PFSK-1 (cell line): ENCODE data around the gene AREL1.
A peak's percentile ranks its signal among the peaks of the same experiment; 100 is the strongest.

Experiments used
- FOXP2 ChIP-seq: optimal IDR thresholded peaks from 2 replicates; pipeline ENCODE3; 2011; ENCODE audit warnings: borderline replicate concordance, control low read depth, inconsistent platforms; ENCODE audit not compliant: insufficient read depth; ENCODE audit errors: extremely low read length, extremely low read depth
- POLR2AphosphoS5 ChIP-seq: IDR thresholded peaks from 2 replicates; pipeline ENCODE4 v1.6.1; 2012; ENCODE audit warnings: low read depth, mild to moderate bottlenecking, control low read depth, low read length, moderate library complexity
- SIN3A ChIP-seq: IDR thresholded peaks from 2 replicates; pipeline ENCODE4 v1.6.1; 2012; ENCODE audit warnings: mild to moderate bottlenecking, low read length, moderate library complexity, borderline replicate concordance; ENCODE audit not compliant: insufficient read depth
- TAF1 ChIP-seq: IDR thresholded peaks from 2 replicates; pipeline ENCODE4 v1.6.1; 2012; ENCODE audit warnings: low read length, control low read depth, borderline replicate concordance; ENCODE audit not compliant: insufficient read depth
- TF ChIP-seq, protein P1 (sequence below), 2 experiments: IDR thresholded peaks; 2 replicates each; pipeline versions ENCODE4 v1.6.1 to v1.8.0; 2011 to 2012; ENCODE audit warnings: low read depth in 2 of 2, low read length in 2 of 2, control low read depth in 1 of 2, inconsistent platforms in 1 of 2, mild to moderate bottlenecking in 1 of 2, moderate library complexity in 1 of 2; ENCODE audit not compliant: insufficient read depth in 1 of 2

The AREL1 gene

DNA sequence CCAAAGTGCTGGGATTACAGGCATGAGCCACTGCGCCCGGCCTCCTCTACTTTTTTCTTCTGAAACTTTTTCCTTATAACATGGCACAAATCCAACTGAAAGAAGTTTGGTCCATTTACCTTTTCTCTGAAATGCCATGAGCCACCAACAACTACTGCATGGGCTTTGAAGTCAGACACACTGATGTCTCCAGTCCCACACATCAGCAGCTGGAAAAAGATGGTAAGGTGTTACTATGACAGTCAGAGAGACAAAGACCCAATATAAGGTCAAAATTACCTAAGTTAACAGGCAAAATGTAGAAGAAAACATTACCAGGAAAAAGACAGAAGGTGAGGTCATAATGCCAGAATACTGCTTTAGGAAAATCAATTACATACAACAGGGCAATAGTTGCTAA lies 48.2 kb downstream of the AREL1 start:
- no peak for TF ChIP-seq TAF1
- no peak for TF ChIP-seq SIN3A
- no peak for TF ChIP-seq FOXP2
- TF ChIP-seq, protein P1, sequence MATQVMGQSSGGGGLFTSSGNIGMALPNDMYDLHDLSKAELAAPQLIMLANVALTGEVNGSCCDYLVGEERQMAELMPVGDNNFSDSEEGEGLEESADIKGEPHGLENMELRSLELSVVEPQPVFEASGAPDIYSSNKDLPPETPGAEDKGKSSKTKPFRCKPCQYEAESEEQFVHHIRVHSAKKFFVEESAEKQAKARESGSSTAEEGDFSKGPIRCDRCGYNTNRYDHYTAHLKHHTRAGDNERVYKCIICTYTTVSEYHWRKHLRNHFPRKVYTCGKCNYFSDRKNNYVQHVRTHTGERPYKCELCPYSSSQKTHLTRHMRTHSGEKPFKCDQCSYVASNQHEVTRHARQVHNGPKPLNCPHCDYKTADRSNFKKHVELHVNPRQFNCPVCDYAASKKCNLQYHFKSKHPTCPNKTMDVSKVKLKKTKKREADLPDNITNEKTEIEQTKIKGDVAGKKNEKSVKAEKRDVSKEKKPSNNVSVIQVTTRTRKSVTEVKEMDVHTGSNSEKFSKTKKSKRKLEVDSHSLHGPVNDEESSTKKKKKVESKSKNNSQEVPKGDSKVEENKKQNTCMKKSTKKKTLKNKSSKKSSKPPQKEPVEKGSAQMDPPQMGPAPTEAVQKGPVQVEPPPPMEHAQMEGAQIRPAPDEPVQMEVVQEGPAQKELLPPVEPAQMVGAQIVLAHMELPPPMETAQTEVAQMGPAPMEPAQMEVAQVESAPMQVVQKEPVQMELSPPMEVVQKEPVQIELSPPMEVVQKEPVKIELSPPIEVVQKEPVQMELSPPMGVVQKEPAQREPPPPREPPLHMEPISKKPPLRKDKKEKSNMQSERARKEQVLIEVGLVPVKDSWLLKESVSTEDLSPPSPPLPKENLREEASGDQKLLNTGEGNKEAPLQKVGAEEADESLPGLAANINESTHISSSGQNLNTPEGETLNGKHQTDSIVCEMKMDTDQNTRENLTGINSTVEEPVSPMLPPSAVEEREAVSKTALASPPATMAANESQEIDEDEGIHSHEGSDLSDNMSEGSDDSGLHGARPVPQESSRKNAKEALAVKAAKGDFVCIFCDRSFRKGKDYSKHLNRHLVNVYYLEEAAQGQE (IDR thresholded peaks at IDR 0.05; ENCODE audit: insufficient read depth in 1 of 2, low read depth in 2 of 2, low read length in 2 of 2), result no peak
- no peak for TF ChIP-seq POLR2AphosphoS5

DNA sequence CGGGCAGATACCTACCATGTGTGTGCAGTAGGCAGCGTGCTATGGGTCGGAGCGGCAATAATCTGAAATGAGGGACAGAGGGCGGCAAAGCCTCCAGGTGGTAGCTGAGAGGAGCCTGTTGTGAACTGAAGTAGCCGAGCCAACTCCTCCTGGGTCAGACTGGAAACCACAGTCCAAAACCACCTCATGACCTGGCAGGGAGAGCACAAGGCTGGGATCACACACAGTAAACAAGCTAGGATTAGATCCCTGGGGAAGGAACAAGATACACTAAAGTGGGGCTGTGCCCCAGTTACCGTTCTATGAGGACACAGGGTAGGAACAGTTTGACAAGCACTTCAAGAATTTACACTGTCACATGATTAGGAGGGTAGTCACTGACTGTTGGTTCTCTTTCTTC lies 49.0 kb downstream of the AREL1 start:
- TF ChIP-seq SIN3A (no peak), FOXP2 (no peak), TAF1 (no peak), POLR2AphosphoS5 (no peak)
- TF ChIP-seq, protein P1 (IDR thresholded peaks at IDR 0.05; ENCODE audit: insufficient read depth in 1 of 2, low read depth in 2 of 2, low read length in 2 of 2), result no peak

DNA sequence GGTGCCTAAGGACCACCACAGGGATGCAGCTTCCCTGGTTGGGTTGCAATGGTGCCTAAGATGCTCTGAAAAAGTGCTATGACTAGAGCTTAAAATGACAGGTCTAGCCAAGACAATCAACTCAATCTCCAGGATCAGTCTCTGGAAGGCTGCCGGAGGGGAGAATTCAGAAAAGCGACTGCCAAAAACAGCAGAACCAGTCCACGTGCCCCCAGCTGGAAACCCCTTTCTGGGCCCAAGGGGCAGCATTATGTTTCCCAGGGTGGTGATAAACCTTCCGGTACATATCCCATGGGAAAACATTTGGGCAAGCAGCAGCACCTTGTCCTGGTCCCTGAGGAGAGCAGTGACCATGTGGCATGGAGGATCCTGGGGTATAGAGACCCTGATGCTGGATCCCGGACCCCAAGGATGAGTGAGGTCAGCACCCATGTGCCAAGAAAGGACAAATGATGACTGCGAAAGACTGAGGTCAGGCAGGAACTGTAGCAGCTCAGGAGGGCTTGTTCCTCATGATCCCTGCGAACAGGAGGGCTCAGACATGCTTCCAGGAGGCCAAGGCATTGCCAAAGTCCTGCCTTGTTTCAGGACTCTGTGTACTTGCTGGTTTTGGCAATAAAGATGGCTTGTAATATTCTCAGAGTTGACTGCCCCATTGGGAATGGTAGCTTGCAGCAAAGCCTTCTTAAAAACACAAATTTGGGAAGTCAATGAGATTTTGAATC lies 51.0 kb downstream of the AREL1 start:
- TF ChIP-seq TAF1 (no peak), FOXP2 (no peak), POLR2AphosphoS5 (no peak), SIN3A (no peak)
- TF ChIP-seq, protein P1 (IDR thresholded peaks at IDR 0.05; ENCODE audit: insufficient read depth in 1 of 2, low read depth in 2 of 2, low read length in 2 of 2), result no peak

DNA sequence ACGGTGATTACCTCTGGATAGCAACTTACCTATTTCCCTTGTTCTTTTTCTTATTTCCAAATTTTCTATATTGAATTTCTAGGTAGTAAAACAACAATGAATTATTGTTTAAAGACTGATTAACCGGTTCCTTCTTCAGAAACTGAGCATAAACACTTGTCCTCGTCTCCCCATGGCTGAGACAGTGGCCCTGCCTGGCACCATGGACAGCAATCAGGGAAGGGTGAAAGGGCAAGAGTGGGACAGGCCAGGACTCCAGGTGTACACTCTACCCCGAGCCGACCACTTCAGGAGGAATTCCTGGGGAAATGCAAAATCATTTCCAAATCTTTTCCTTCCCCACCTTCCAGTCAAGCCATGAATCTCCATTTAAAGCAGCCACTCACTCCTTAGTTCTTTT lies 52.0 kb downstream of the AREL1 start:
- no peak for TF ChIP-seq TAF1
- TF ChIP-seq, protein P1 (IDR thresholded peaks at IDR 0.05; ENCODE audit: insufficient read depth in 1 of 2, low read depth in 2 of 2, low read length in 2 of 2), result peak; percentile 51 to 83; a peak in 3 of 4 replicates

DNA sequence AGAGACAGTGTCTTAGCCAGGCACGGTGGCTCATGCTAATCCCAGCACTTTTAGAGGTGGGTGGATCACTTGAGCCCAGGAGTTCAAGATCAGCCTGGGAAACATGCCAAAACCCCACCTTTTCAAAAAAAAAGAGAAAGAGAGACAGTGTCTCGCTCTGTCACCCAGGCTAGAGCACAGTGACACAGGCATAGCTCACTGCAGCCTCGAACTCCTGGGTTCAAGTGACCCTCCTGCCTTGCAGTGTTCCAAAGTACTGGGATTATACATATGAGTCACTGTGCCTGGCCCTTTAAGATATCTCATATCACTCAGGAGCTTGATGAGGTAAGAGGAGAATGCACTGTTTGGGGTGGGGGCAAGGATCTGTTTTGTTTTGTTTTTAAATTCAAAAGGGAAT lies 52.7 kb downstream of the AREL1 start:
- no peak for TF ChIP-seq POLR2AphosphoS5
- no peak for TF ChIP-seq FOXP2
- TF ChIP-seq, protein P1 (IDR thresholded peaks at IDR 0.05; ENCODE audit: insufficient read depth in 1 of 2, low read depth in 2 of 2, low read length in 2 of 2), result no peak
- TF ChIP-seq SIN3A, result no peak
- TF ChIP-seq TAF1, result no peak
